ENCODE results near the gene ZNF683. TPM values are rescaled to one million over a fixed set of nuclear protein-coding genes. Genes with fewer than 3 reads are reported as not detected.

ZNF683 gene
- total RNA-seq, 6 experiments from 2014 or later: 0.19 TPM; not detected in 5

DNA sequence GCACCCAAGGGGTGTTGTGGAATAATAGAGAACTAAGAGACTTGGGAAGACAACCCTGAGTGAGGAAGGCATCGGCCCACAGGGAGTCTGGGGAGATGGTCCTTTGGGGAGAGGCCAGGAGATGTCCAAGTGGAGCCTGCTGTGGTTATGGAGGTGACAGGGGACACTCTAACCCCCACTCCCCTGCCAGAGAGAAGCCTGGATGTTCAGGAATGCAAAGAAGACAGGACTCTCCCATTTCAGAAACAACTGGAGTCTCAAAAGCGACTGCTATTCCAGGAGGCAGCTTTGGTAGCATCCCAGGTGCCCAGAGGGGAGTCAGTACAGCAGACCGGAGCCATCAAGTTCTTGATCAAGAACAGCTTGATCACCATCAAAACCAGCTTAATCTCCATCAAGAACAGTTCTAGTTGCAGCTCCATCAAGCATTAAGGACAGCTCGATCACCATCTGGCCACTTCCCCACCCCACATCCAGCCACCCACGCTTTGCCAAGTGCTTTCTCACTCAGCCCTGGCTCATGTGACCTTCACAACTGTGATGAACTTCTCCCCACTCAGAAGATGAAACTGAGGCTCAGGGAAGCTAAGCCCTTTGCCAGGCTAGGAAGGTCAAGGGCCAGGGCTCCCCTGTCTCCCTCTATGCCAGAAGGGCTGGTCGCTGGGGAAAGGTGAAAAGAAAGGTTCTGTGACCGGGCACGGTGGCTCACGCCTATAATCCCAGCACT lies 54.0 kb downstream of the ZNF683 start:
- TF ChIP-seq, protein P1, sequence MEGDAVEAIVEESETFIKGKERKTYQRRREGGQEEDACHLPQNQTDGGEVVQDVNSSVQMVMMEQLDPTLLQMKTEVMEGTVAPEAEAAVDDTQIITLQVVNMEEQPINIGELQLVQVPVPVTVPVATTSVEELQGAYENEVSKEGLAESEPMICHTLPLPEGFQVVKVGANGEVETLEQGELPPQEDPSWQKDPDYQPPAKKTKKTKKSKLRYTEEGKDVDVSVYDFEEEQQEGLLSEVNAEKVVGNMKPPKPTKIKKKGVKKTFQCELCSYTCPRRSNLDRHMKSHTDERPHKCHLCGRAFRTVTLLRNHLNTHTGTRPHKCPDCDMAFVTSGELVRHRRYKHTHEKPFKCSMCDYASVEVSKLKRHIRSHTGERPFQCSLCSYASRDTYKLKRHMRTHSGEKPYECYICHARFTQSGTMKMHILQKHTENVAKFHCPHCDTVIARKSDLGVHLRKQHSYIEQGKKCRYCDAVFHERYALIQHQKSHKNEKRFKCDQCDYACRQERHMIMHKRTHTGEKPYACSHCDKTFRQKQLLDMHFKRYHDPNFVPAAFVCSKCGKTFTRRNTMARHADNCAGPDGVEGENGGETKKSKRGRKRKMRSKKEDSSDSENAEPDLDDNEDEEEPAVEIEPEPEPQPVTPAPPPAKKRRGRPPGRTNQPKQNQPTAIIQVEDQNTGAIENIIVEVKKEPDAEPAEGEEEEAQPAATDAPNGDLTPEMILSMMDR (IDR thresholded peaks at IDR 0.05): no peak
- TF ChIP-seq POLR2A (IDR thresholded peaks at IDR 0.05): no peak
- Histone ChIP-seq H3K4me1 (no peaks in the 10 kb centered on the region), H3K27me3 (no peaks in the 10 kb centered on the region), H3K36me3 (no peaks in the 10 kb centered on the region), H3K27ac (peak overlapping the region; percentile 8 to 22 (median 10)), H3K9me3 (no peaks in the 10 kb centered on the region), H3K4me3 (peak overlapping the region in 1 of 3 donors; percentile 35)
- intact Hi-C loops (cut with DNase I): no loop called here
- DNase-seq (no peak), ATAC-seq (peak in 3 of 4 donors; percentile 10 to 47 (median 23))
- 55% methylated on average over 7 of the region's 9 CpGs for WGBS (ENCODE audit: insufficient coverage, low coverage, low lambda C conversion rate, missing lambda C conversion rate)

DNA sequence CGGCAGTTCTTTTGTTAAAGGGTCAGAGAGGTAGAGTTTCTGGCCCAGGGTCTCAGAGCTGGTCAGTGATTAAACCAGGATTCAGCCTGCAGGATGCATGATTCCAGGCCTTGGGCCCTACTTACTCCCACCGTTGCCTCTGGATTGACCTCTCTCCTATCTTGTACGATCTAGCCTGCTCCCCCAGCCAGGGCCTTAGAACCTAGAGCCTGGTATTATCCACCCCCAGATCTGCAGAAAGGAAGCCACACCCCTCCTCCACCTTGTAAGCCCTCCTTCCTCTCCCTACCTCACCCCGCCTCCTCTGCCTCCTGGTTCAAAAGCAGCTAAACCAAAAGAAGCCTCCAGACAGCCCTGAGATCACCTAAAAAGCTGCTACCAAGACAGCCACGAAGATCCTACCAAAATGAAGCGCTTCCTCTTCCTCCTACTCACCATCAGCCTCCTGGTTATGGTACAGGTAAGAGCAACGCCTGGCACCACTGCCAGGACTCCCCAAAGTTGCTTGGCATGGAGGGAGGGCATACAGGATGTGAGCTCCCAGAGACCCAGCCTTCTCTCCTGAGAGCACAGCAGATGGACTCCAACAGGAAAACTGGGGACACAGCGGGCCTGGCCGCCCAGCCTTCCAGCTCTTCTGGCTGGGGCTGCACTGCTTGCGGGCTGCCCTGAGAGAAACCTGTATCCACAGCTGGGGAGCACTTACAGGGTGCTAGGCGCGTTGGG lies 54.8 kb downstream of the ZNF683 start, which contains the start of gene CD52:
Gene CD52, plus strand, starts transcription at position 347 of the 726 bp plus-strand sequence. Its CDS starts 60 bp downstream, at position 407.
- 52% methylated on average over 9 of the region's 12 CpGs for WGBS (ENCODE audit: insufficient coverage, low coverage, low lambda C conversion rate, missing lambda C conversion rate)
- no peaks in the 10 kb centered on the region for H3K27me3 ChIP-seq
- no peaks in the 10 kb centered on the region for H3K36me3 ChIP-seq
- no peaks in the 10 kb centered on the region for H3K4me1 ChIP-seq
- H3K9me3 ChIP-seq: no peaks in the 10 kb centered on the region
- intact Hi-C loops (cut with DNase I): no loop called here
- DNase-seq: no peak
- peak within 1 kb of the TSS in 1 of 3 donors; percentile 35 for H3K4me3 ChIP-seq
- no peak for TF ChIP-seq POLR2A (IDR thresholded peaks at IDR 0.05)
- TF ChIP-seq, protein P1 (IDR thresholded peaks at IDR 0.05): no peak
- peak within 1 kb of the TSS; percentile 8 to 22 (median 10) for H3K27ac ChIP-seq
- ATAC-seq: no peak

- Histone ChIP-seq H3K27ac (no peak overlapping the region), H3K4me1 (no peaks in the 10 kb centered on the region), H3K36me3 (no peaks in the 10 kb centered on the region), H3K9me3 (no peaks in the 10 kb centered on the region), H3K27me3 (no peaks in the 10 kb centered on the region), H3K4me3 (no peak overlapping the region)
- intact Hi-C loops (cut with DNase I): no loop called here
- no peak for ATAC-seq
- DNase-seq: no peak
- TF ChIP-seq POLR2A (IDR thresholded peaks at IDR 0.05): no peak
- TF ChIP-seq, protein P1 (IDR thresholded peaks at IDR 0.05): no peak
- 60% methylated on average over 2 of the region's 2 CpGs for WGBS (ENCODE audit: insufficient coverage, low coverage, low lambda C conversion rate, missing lambda C conversion rate)
These were observed 55.4 kb downstream of the ZNF683 start for GRCh38 chr1:26317146-26317545.

- intact Hi-C loops (cut with DNase I): no loop called here
- ATAC-seq: no peak
- 66% methylated on average over 4 of the region's 8 CpGs for WGBS (ENCODE audit: insufficient coverage, low coverage, low lambda C conversion rate, missing lambda C conversion rate)
These were observed 56.4 kb downstream of the ZNF683 start for GRCh38 chr1:26315874-26316850.

More at GRCh38 chr1:26315874-26316850, 56.4 kb downstream of the ZNF683 start:
- H3K27me3 ChIP-seq: no peaks in the 10 kb centered on the region
- no peak overlapping the region for H3K27ac ChIP-seq
- no peak overlapping the region for H3K4me3 ChIP-seq
- no peaks in the 10 kb centered on the region for H3K36me3 ChIP-seq
- no peak for DNase-seq
- H3K4me1 ChIP-seq: no peaks in the 10 kb centered on the region
- H3K9me3 ChIP-seq: no peaks in the 10 kb centered on the region
- TF ChIP-seq, protein P1 (IDR thresholded peaks at IDR 0.05): no peak
- TF ChIP-seq POLR2A (IDR thresholded peaks at IDR 0.05): no peak

Data from right lobe of liver (tissue), 6 donors.